Heart left ventricle (tissue), 13 donors: ENCODE data around the gene POLR2C.

ENCODE experiments used
- POLR2A ChIP-seq, 2 donors: fragments of 450-650 bp; IDR thresholded peaks; one replicate each; pipeline ENCODE4 v1.6.1; 2017; ENCODE audit warnings: antibody characterized with exemption in 2 of 2, mild to moderate bottlenecking in 2 of 2, moderate library complexity in 2 of 2
- TF ChIP-seq, protein P1 (sequence below), 12 donors: fragments of 200-600 bp; sonication (generic) in 4 of 12; IDR thresholded peaks; one replicate each; pipeline versions ENCODE4 v1.5.0 to v1.8.0; 2018 to 2022; ENCODE audit warnings: antibody characterized with exemption in 12 of 12, mild to moderate bottlenecking in 5 of 12
- donor health status: ischemic (EF 13 %, LVEDD 7.1; RV severe dilation, severe dysfunction).
- donor health status: DM: no; HTN: yes; CAD: no.
- donor health status: DM: no; HTN: no; CAD: no.
- donor health status: ischemic (EF 25% LVEDD 6.9; RV normal size, moderate dysfunction).
- donor health status: ischemic (EF 25% LVEDD 5.7; RV mildly dilated, moderate dysfunction).
- donor health status: ischemic (EF 35%, LVEDD 5.7; RV mildly dilated, moderate dysfunction).
- donor health status: nonischemic (EF 11% LVEDD 7.7; RV severe dilation, severe dysfunction).
- donor health status: DM: yes; HTN: yes; CAD: no.
- donor health status: PGD.
- donor health status: ischemic (EF 29% LVEDD 5.4; RV normal size, mild dysfunction).
- donor health status: nonischemic (EF 23%, LVEDD 6.1; RV moderate dilation, normal function).

DNA sequence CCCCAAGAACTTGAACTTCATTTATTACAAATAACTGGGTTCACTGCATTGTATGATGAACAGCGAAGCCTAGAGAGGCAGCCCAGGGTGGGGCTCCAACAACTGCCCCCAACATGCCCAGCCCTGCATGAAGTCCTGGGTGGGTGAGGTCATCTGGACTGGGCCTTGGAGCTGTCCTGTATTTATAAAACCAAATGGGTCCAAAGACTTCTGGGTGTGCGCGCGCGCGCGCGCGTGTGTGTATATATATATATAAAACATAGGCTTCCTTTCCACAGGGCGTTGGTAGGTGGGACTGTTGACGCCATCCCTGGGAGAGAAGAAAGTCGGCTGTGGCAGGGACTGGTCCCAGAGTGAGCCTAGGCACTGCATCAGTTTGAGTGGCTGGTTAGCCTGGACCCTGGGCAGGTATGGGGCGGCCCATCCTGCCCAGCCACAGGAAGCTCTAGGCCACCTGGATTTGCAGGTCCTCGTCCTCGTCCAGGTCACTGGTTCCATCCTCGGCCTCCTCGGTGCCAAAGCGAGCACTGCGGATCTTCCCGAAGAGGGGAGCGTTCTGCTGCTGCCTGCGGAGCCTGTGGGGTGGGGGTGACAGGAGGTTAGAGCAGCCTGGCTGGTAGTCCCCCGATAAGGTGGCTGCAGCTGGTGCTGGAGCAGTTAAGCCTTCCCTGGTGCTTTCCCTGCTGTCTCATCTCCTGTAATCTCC lies 50.0 kb downstream of the POLR2C start:
- TF ChIP-seq, protein P1, sequence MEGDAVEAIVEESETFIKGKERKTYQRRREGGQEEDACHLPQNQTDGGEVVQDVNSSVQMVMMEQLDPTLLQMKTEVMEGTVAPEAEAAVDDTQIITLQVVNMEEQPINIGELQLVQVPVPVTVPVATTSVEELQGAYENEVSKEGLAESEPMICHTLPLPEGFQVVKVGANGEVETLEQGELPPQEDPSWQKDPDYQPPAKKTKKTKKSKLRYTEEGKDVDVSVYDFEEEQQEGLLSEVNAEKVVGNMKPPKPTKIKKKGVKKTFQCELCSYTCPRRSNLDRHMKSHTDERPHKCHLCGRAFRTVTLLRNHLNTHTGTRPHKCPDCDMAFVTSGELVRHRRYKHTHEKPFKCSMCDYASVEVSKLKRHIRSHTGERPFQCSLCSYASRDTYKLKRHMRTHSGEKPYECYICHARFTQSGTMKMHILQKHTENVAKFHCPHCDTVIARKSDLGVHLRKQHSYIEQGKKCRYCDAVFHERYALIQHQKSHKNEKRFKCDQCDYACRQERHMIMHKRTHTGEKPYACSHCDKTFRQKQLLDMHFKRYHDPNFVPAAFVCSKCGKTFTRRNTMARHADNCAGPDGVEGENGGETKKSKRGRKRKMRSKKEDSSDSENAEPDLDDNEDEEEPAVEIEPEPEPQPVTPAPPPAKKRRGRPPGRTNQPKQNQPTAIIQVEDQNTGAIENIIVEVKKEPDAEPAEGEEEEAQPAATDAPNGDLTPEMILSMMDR (IDR thresholded peaks at IDR 0.05) = no peak
- TF ChIP-seq POLR2A (IDR thresholded peaks at IDR 0.05) = no peak
